ENCODE data around the gene ESYT2. TPM values are rescaled to one million over a fixed set of nuclear protein-coding genes. Genes with fewer than 3 reads are reported as not detected.

The ESYT2 gene
- total RNA-seq, 2 donors from 2014 or later, result 60.0 to 75.9 TPM

GRCh38 chr7:158760936-158761335, 68.4 kb downstream of the ESYT2 start:
- Histone ChIP-seq H3K36me3 (peaks cover 64% of the 10 kb centered on the region), H3K9me3 (no peaks in the 10 kb centered on the region), H3K4me1 (peaks cover 0 to 8% of the 10 kb centered on the region in 2 donors), H3K27ac (no peak overlapping the region), H3K4me3 (no peak overlapping the region), H3K27me3 (no peaks in the 10 kb centered on the region)
- no peak for TF ChIP-seq CTCF (IDR thresholded peaks at IDR 0.05)
- no peak for DNase-seq (ENCODE audit: low spot score)

- Histone ChIP-seq H3K36me3 (peaks cover 70% of the 10 kb centered on the region), H3K9me3 (no peaks in the 10 kb centered on the region)
- no peak for TF ChIP-seq CTCF (IDR thresholded peaks at IDR 0.05)
These were observed 68.9 kb downstream of the ESYT2 start for GRCh38 chr7:158760445-158760764.

GRCh38 chr7:158759749-158760444, 69.4 kb downstream of the ESYT2 start:
- H3K27ac ChIP-seq, result no peak overlapping the region
- no peak for DNase-seq (ENCODE audit: low spot score)
- no peaks in the 10 kb centered on the region for H3K9me3 ChIP-seq
- H3K4me3 ChIP-seq, result no peak overlapping the region
- peaks cover 75% of the 10 kb centered on the region for H3K36me3 ChIP-seq
- no peaks in the 10 kb centered on the region for H3K27me3 ChIP-seq
- H3K4me1 ChIP-seq, result peaks cover 0 to 2% of the 10 kb centered on the region in 2 donors
- TF ChIP-seq CTCF (IDR thresholded peaks at IDR 0.05), result no peak

More at GRCh38 chr7:158760445-158760764, 68.9 kb downstream of the ESYT2 start:
- no peaks in the 10 kb centered on the region for H3K27me3 ChIP-seq
- no peak for DNase-seq (ENCODE audit: low spot score)
- no peak overlapping the region for H3K27ac ChIP-seq
- peaks cover 0 to 7% of the 10 kb centered on the region in 2 donors for H3K4me1 ChIP-seq
- no peak overlapping the region for H3K4me3 ChIP-seq

GRCh38 chr7:158759245-158759614, 70.1 kb downstream of the ESYT2 start:
- DNase-seq (ENCODE audit: low spot score), result no peak
- no peaks in the 10 kb centered on the region for H3K27me3 ChIP-seq
- no peak for TF ChIP-seq CTCF (IDR thresholded peaks at IDR 0.05)
- peaks cover 76% of the 10 kb centered on the region for H3K36me3 ChIP-seq
- H3K4me3 ChIP-seq, result no peak overlapping the region
- no peak overlapping the region for H3K27ac ChIP-seq
- H3K4me1 ChIP-seq, result no peaks in the 10 kb centered on the region
- no peaks in the 10 kb centered on the region for H3K9me3 ChIP-seq

GRCh38 chr7:158758586-158759244, 70.6 kb downstream of the ESYT2 start:
- no peak for DNase-seq (ENCODE audit: low spot score)
- H3K9me3 ChIP-seq, result no peaks in the 10 kb centered on the region
- no peak overlapping the region for H3K27ac ChIP-seq
- H3K4me1 ChIP-seq, result no peaks in the 10 kb centered on the region
- TF ChIP-seq CTCF (IDR thresholded peaks at IDR 0.05), result no peak
- H3K27me3 ChIP-seq, result no peaks in the 10 kb centered on the region
- H3K36me3 ChIP-seq, result peaks cover 76% of the 10 kb centered on the region
- H3K4me3 ChIP-seq, result no peak overlapping the region

All from right atrium auricular region (tissue), 2 donors.